Activated gamma-delta T cell treated with Interleukin-2 at 50 U/mL for 16 hours (primary cell): Measurements from ENCODE around the gene TDRD15.
"Not testable (repeated sequence)": the region's sequence is repeated elsewhere in the genome, so short reads cannot be mapped to it uniquely, and the experiment has no call there.

Source experiments
- DNase-seq: peaks from one replicate; pipeline ENCODE4 v3.0.0-alpha.2; 2020

The TDRD15 gene

GRCh38 chr2:21123473-21124393 lies at the start of gene TDRD15:
TDRD15 (plus strand) TSS chr2:21123968; CDS start chr2:21137468, 13,500 bp downstream.
- DNase-seq = no peak

GRCh38 chr2:21078296-21078695 lies 45.5 kb upstream of the TDRD15 start:
- no peak for DNase-seq

GRCh38 chr2:21083482-21083881 lies 40.3 kb upstream of the TDRD15 start:
- no peak for DNase-seq

- DNase-seq = no peak
These were observed 39.4 kb upstream of the TDRD15 start for GRCh38 chr2:21084401-21084800.

- no peak for DNase-seq
These were observed 31.4 kb upstream of the TDRD15 start for GRCh38 chr2:21092308-21092869.

- no peak for DNase-seq
These were observed 28.6 kb upstream of the TDRD15 start for GRCh38 chr2:21095178-21095577.

- DNase-seq = no peak
These were observed 28.1 kb upstream of the TDRD15 start for GRCh38 chr2:21095714-21096113.

- DNase-seq = no peak
These were observed 27.3 kb upstream of the TDRD15 start for GRCh38 chr2:21096458-21096857.

GRCh38 chr2:21097331-21097730 lies 26.4 kb upstream of the TDRD15 start:
- DNase-seq = no peak

GRCh38 chr2:21098294-21098693 lies 25.5 kb upstream of the TDRD15 start:
- DNase-seq = no peak

GRCh38 chr2:21099281-21099907 lies 24.4 kb upstream of the TDRD15 start:
- DNase-seq = no peak

- DNase-seq = not testable (repeated sequence)
These were observed 22.1 kb upstream of the TDRD15 start for GRCh38 chr2:21101514-21102155.

GRCh38 chr2:21102356-21102755 lies 21.4 kb upstream of the TDRD15 start:
- no peak for DNase-seq

GRCh38 chr2:21103274-21103891 lies 20.4 kb upstream of the TDRD15 start:
- no peak for DNase-seq

- no peak for DNase-seq
These were observed 19.6 kb upstream of the TDRD15 start for GRCh38 chr2:21104030-21104660.

GRCh38 chr2:21111012-21111411 lies 12.8 kb upstream of the TDRD15 start:
- DNase-seq = no peak

- DNase-seq = no peak
These were observed 6.1 kb upstream of the TDRD15 start for GRCh38 chr2:21117688-21118087.

- DNase-seq = no peak
These were observed 5.4 kb upstream of the TDRD15 start for GRCh38 chr2:21118302-21118920.

- no peak for DNase-seq
These were observed 8.1 kb downstream of the TDRD15 start for GRCh38 chr2:21131861-21132260.

GRCh38 chr2:21135585-21135984 lies 11.8 kb downstream of the TDRD15 start:
- DNase-seq = no peak

GRCh38 chr2:21142149-21142548 lies 18.4 kb downstream of the TDRD15 start:
- no peak for DNase-seq

- DNase-seq = no peak
These were observed 22.9 kb downstream of the TDRD15 start for GRCh38 chr2:21146638-21147037.
